ENCODE data around the gene GRK4. TPM values are rescaled to one million over a fixed set of nuclear protein-coding genes. Genes with fewer than 3 reads are reported as not detected.

Gene GRK4
- total RNA-seq, result 56.1 TPM

DNA sequence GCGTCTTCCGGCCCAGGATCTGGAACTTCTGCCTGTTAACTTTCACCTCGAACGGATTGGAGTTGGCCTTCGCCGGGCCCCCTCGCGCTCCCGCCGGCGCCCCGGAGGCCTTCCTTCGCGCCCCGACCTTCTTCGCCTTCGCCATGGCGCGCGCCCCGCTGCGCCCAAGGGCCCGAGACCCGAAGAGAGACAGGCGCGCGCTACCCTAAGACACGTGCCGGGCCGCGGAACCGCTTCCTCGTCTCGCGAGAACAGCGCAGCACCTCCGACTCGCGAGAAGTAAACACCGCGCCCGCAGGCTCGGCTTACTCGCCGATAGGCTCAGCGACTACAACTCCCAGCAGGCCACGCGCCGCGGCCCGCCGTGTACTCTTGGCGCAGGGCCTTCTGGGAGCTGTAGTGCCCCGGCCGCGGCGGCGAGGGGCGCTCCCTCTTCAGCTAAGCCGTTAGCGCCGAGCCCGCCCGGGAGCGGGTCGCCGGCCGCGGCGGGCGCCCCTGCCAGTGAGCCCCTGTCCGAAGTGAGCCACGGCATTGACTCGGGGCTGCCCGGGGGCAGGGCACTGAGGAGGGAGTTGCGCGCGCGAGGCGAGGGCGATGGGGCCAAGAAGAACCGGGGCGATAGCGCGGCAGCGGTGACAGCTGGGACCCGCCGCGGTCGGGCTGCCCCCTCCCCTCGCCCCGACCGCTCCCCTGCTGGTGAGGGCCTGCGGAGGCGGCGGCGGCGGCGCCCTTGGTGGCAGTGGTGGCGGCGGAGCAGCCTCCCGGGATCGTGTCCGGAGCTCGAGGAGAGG is at the start of gene GRK4, which contains the start of gene NOP14:
Gene GRK4 (plus strand): TSS at position 397 of the 791 bp plus-strand sequence. CDS start 500 bp downstream, outside the sequence.
Gene NOP14 (minus strand): TSS at position 232 of the 791 bp plus-strand sequence. CDS start 87 bp downstream, at position 145.

GRCh38 chr4:3074078-3074845 is 110.9 kb downstream of the GRK4 start, which contains the start of the genes HTT and HTT-AS:
Gene HTT, plus strand, starts transcription at chr4:3074681. Its CDS starts 145 bp downstream, at chr4:3074826.
Gene HTT-AS, minus strand, starts transcription at chr4:3074538.

Small RNA genes within 50 kb of the gene (small RNA-seq; reads per million reads assigned to genes)
- gene RF02134 (not detected), gene RF02135 (not detected), gene RNU6-204P (not detected)

Other genes with a start within 250 kb of the GRK4 start
- gene TNIP2, start 207.2 kb upstream of the GRK4 start, total RNA-seq, result 11.5 TPM
- 25.4 TPM for gene SH3BP2, start 170.5 kb upstream of the GRK4 start, total RNA-seq
- 189 TPM for gene ADD1, start 119.7 kb upstream of the GRK4 start, total RNA-seq
- gene NOP14, start 165 bp upstream of the GRK4 start, total RNA-seq, result 9.2 TPM
- not detected for gene HTT-AS, start 111.0 kb downstream of the GRK4 start, total RNA-seq
- 96.7 TPM for gene HTT, start 111.1 kb downstream of the GRK4 start, total RNA-seq

Measured in diencephalon (tissue), 1 donor.